Measurements from ENCODE around the gene CTAGE9. TPM values are rescaled to one million over a fixed set of nuclear protein-coding genes. Genes with fewer than 3 reads are reported as not detected.

CTAGE9 gene
- total and polyA plus RNA-seq, 2 of the 8 experiments (the other 6 are each of a cell fraction or from before 2014, with no cell fraction given): not detected

DNA sequence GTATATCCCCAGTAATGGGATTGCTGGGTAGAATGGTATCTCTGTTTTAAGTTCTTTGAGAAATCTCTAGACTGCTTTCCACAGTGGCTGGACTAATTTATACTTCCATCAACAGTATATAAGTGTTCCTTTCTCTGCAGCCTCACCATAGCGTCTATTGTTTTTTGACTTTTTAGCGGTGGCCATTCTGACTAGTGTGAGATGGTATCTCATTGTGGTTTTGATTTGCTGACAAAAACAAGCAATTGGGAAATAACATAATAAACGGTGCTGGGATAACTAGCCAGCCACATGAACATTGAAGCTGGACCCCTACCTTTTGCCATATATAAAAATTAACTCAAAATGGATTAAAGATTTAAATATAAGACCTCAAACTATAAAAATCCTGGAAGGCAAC, 23.8 kb downstream of the CTAGE9 start:
- Histone ChIP-seq H3K79me2 (ENCODE audit: control insufficient read depth in 1 of 2, insufficient read depth in 2 of 2, low read length in 2 of 2) (no peaks in the 10 kb centered on the region), H2BK5ac (ENCODE audit: low read depth, low read length) (no peak overlapping the region), H3K14ac (ENCODE audit: insufficient read length) (no peak overlapping the region), H3K18ac (ENCODE audit: extremely low read depth, low read length) (no peak overlapping the region), H2BK15ac (ENCODE audit: low read length) (no peak overlapping the region), H3K9me3 (ENCODE audit: insufficient read depth in 2 of 2, low read depth in 1 of 2, low read length in 1 of 2) (no peaks in the 10 kb centered on the region), H2AFZ (ENCODE audit: low read length) (no peak overlapping the region), H3K27me3 (replicated peaks in 1 of 4; ENCODE audit: control insufficient read depth in 3 of 4, extremely low read depth in 1 of 4, insufficient read depth in 3 of 4, low read length in 3 of 4) (no peaks in the 10 kb centered on the region), H3K27ac (ENCODE audit: low read depth, low read length) (no peak overlapping the region), H3K4me1 (replicated peaks in 1 of 4; ENCODE audit: control insufficient read depth in 3 of 4, insufficient read depth in 4 of 4, low read length in 3 of 4) (peaks cover 0 to 3% (median 0%) of the 10 kb centered on the region in 4 experiments; a peak in 1 of 7 replicates), H3K4me2 (ENCODE audit: insufficient read depth in 1 of 2, low read depth in 2 of 2, low read length in 2 of 2) (no peak overlapping the region), H3K56ac (replicated peaks; ENCODE audit: insufficient read length, low read depth, low read length) (no peak overlapping the region), H3K9ac (replicated peaks in 1 of 4; ENCODE audit: extremely low read depth in 1 of 4, low read depth in 3 of 4, low read length in 3 of 4) (no peak overlapping the region), H4K8ac (ENCODE audit: extremely low read depth, insufficient read depth, low read length) (no peak overlapping the region), H3K36me3 (ENCODE audit: control insufficient read depth in 2 of 4, insufficient read depth in 4 of 4, low read length in 3 of 4) (no peaks in the 10 kb centered on the region), H4K91ac (replicated peaks; ENCODE audit: insufficient read length, low read length) (no peak overlapping the region), H2BK12ac (ENCODE audit: low read depth, low read length) (no peak overlapping the region), H2BK20ac (ENCODE audit: low read length) (no peak overlapping the region), H4K5ac (ENCODE audit: insufficient read length, low read depth, low read length) (no peak overlapping the region), H4K20me1 (replicated peaks in 1 of 2; ENCODE audit: control insufficient read depth in 1 of 2, insufficient read depth in 2 of 2, low read length in 2 of 2) (no peaks in the 10 kb centered on the region), H3K79me1 (ENCODE audit: low read depth, low read length) (no peaks in the 10 kb centered on the region), H3K23me2 (ENCODE audit: low read depth, low read length) (no peaks in the 10 kb centered on the region), H3K23ac (ENCODE audit: insufficient read length) (no peak overlapping the region), H3K4me3 (ENCODE audit: extremely low read depth in 1 of 4, insufficient read depth in 2 of 4, low read depth in 3 of 4, low read length in 4 of 4) (no peak overlapping the region), H2BK120ac (replicated peaks; ENCODE audit: low read depth, low read length) (no peak overlapping the region), H3K4ac (replicated peaks; ENCODE audit: insufficient read length, low read depth, low read length) (no peak overlapping the region), H2AK5ac (ENCODE audit: low read depth, low read length) (no peak overlapping the region)
- ChIA-PET POLR2A (ENCODE audit: partially characterized antibody) (no interaction called here), CTCF (ENCODE audit: partially characterized antibody) (no interaction called here)
- no peak for DNase-seq (ENCODE audit: low read depth in 1 of 2, low spot score in 2 of 2)
- FAIRE-seq: no peak
- 91% methylated on average over 3 of the region's 3 CpGs; no CpG with 5 or more reads in 1 of the 2 experiments for WGBS, 2 experiments (ENCODE audit: extremely low coverage in 1 of 2, insufficient coverage in 1 of 2, insufficient read length in 1 of 2, insufficient replicate concordance in 2 of 2, low coverage in 1 of 2, low lambda C conversion rate in 2 of 2, missing lambda C conversion rate in 1 of 2)
- TF ChIP-seq CHD2 (IDR thresholded peaks at IDR 0.05; ENCODE audit: low read length): no peak
- TF ChIP-seq RBBP5 (IDR thresholded peaks at IDR 0.05; ENCODE audit: borderline replicate concordance, low read depth, low read length): no peak
- TF ChIP-seq BACH1 (IDR thresholded peaks at IDR 0.05; ENCODE audit: low read length): no peak
- TF ChIP-seq, protein P1, sequence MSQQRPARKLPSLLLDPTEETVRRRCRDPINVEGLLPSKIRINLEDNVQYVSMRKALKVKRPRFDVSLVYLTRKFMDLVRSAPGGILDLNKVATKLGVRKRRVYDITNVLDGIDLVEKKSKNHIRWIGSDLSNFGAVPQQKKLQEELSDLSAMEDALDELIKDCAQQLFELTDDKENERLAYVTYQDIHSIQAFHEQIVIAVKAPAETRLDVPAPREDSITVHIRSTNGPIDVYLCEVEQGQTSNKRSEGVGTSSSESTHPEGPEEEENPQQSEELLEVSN (IDR thresholded peaks at IDR 0.05): no peak
- no peak for TF ChIP-seq SRF (IDR thresholded peaks at IDR 0.05; ENCODE audit: low read depth, low read length)
- no peak for TF ChIP-seq RXRA (IDR thresholded peaks at IDR 0.05; ENCODE audit: insufficient read depth, low read depth, low read length)
- TF ChIP-seq HDAC2 (IDR thresholded peaks at IDR 0.05; ENCODE audit: borderline replicate concordance in 1 of 2, low read depth in 2 of 2, low read length in 2 of 2): no peak
- TF ChIP-seq, protein P2, sequence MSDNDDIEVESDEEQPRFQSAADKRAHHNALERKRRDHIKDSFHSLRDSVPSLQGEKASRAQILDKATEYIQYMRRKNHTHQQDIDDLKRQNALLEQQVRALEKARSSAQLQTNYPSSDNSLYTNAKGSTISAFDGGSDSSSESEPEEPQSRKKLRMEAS (IDR thresholded peaks at IDR 0.05): no peak
- no peak for TF ChIP-seq SAP30 (IDR thresholded peaks at IDR 0.05; ENCODE audit: insufficient read depth, insufficient replicate concordance, low read length)
- no peak for TF ChIP-seq MAFK (IDR thresholded peaks at IDR 0.05; ENCODE audit: low read depth, low read length)
- TF ChIP-seq SUZ12 (IDR thresholded peaks at IDR 0.05; ENCODE audit: low read length): no peak
- TF ChIP-seq ATF2 (IDR thresholded peaks at IDR 0.05; ENCODE audit: low read length): no peak
